ENCODE results near the gene NUDT4B.
"Not testable (repeated sequence)": the region's sequence is repeated elsewhere in the genome, so short reads cannot be mapped to it uniquely, and the experiment has no call there.

NUDT4B gene

DNA sequence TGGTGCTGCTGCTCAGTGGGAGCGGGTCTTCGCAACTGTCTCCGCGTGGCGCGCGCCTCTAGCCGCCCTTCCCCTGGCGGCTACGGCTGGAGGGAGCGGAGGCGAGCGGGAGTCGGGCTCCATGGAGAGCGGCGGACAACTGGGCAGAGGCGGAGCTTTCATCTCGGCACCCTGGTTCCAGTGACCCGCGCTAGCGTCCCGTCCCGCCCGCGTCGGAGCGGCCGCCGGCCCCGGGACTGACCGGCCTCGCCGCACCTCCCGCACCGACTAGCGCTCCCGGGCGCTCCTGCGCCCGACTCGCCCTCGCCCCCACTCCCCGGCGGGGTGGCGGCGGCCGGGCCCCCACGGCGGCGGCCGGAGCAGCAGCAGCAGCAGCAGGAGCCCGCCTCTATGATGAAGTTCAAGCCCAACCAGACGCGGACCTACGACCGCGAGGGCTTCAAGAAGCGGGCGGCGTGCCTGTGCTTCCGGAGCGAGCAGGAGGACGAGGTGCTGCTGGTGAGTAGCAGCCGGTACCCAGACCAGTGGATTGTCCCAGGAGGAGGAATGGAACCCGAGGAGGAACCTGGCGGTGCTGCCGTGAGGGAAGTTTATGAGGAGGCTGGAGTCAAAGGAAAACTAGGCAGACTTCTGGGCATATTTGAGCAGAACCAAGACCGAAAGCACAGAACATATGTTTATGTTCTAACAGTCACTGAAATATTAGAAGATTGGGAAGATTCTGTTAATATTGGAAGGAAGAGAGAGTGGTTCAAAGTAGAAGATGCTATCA, at the start of gene NUDT4B:
Gene NUDT4B (plus strand): TSS at position 212 of the 772 bp plus-strand sequence. CDS start 179 bp downstream, at position 391.
- in situ Hi-C loops (cut with HindIII; ENCODE audit: low sequenced_read_pairs), result not testable (repeated sequence)

DNA sequence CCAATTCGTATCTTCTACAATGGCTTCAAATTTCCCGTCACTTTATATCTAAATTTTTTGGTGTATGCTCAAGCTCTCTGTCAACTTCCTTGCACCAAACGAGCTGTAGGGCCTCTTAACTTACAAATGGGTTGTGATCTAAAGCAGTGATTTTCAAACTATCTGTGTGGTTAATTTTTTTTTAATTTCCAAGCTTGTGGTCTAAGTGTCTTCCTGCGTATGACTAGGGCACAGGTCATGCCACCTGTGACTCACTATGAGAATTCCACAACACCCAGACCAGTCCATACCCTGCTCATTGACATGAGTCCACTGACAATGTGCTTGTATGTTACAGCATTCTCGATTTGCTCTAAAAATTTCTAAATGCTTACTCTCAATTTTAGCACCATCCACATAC, 49.2 kb upstream of the NUDT4B start:
- in situ Hi-C loops (cut with HindIII; ENCODE audit: low sequenced_read_pairs), result not testable (repeated sequence)

DNA sequence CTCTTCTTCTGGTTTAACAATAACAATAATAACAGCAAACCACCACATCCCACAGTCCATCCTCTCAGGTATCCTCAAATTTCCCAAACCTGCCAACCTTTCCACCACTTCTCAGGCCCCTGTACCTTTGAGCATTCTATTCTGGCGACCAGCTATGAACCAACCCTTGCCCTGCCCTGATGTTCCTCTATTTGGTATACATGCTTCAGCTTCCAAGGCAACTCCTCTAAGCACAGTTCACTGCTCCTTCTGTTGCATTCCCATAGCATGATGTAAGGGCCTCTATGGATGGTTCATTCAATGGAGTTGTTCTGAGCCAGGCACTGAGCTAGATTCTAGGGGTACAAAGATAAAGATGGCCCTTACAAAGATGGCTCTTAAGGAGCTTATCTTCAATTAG, 46.3 kb upstream of the NUDT4B start:
- in situ Hi-C loops (cut with HindIII; ENCODE audit: low sequenced_read_pairs), result not testable (repeated sequence)

DNA sequence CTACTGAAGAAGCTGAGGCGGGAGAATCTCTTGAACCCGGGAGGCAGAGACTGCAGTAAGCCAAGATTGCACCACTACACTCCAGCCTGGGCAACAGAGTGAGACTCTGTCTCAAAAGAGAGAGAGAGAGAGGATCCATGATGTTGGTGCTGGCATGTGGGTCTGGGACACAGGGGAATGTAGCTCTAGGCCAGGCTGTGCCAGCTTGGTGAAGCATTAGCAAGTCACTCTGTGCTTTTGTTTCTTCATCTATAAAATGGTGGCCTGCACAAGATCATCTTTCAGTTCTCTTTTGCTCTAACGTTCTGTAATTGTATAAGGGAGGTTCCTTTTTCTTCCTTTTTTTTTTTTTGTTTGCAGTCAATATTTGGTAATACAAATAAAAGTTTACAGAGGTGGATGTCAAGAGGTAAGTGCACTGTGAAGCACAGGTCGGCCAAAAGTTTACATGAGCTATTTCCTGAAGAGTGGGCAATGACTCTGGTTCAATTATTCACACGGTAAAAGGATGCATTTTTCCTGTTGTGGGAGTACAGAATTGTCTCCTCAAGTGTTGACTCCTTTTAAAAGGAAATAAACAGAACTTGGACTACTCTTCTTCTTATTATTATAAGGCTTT, 44.5 kb upstream of the NUDT4B start:
- in situ Hi-C loops (cut with HindIII; ENCODE audit: low sequenced_read_pairs), result not testable (repeated sequence)

DNA sequence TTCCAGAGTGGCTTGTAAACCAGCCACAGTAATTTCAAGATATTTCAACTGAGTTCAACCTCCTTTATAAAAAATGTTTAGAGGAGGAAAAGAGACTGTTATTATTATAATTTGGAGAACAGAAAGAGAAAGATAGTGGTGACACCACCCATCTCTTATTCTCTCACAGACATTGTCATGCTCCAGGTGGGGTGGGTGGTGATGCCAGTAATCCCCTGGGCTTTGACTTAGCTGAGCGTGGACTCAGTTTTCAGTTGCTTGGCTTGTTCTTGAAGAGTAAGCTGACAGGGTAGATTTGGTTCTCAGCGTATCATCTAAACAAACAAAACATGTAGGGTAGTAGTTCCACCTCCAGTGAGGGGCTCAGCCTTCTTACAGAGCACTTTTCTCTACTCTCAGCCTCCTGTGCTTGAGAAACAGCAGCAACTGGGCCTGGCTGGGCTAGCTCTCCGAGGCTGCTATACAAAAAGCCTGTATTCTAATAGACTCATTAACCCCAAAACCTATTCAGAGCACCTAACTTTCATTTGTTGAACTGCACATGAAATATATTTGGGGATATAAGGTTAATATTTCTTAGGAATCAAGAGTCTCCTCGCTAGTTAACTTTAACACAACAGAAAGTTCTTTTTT, 43.1 kb upstream of the NUDT4B start:
- in situ Hi-C loops (cut with HindIII; ENCODE audit: low sequenced_read_pairs), result not testable (repeated sequence)

DNA sequence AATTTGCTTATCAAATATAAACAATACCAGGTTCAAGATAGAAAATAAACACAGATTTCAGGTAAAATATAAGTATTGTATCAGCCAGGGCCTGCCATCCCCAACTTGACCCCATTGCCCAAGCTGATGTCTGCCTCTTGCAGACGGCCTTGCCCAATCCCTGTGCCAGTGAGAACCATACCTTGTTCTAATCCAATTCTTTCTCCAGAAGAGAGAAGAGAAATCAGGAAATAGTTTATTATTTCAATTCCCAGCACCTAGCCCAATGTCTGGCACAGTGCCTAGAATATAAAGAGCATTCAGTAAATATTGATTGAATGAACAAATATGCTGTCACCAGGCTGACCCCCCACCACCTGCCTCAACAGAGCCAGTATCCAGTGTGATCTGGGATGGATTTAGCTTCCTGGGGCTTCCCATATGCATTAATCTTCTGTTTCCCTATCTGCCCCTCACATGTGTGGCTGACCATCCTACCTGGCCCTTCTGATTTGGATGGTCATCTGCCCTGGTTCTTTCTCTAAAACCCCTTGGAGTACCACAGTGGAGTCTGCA, 39.7 kb upstream of the NUDT4B start:
- in situ Hi-C loops (cut with HindIII; ENCODE audit: low sequenced_read_pairs), result not testable (repeated sequence)

DNA sequence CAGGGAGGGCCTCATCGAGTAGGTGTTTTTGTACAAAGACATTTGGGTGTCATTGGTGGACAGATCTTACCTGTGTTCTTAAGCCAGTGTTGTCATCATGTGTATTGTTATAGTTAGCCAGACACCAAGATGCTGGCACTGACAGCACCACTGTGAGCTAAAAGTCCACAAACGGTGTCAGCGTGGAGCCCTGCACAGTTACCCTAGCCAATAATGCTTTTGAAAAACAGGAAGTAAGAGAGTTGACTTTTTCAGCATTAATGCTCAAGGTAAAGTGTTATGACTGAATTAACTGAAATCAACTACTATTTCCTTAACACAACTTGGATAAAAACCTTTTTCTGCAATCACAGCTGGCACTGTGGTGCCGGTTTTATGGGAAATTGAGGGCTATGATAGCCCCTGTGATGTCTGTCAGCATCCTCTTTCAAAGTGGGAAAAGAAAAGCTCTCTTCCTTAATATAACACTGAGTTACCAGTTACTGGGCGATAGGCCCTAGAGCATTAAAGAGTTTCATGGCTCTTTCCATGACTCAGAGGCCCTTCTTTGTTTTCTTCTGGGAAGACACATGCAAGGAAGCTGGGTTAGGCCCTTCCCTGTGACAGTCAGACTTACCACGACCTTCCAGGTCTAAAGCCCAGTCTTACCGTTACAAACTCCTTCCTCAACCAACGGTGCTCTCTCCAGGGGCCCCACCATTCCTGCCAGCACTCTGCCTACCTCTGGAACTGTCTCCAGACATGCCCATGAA, 37.6 kb upstream of the NUDT4B start:
- in situ Hi-C loops (cut with HindIII; ENCODE audit: low sequenced_read_pairs), result not testable (repeated sequence)

DNA sequence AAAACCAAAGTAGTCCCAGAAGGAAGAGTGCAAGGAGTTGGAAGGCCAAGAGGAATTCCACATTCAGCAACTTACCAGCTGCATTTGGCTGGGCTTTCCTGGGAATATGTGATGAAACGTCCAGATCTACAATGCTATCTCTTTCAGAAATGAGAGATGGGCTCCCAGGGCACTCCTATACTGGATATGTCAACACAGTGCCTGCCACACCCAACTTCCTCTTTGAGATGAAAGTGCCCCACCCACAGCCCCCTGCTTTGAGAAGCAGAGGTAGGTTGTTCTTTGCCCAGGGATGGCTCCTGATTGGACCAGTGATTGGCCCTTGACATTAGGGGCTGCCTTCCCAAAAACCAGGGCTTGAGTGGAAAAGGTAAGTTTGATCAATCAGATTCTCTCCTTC, 36.2 kb upstream of the NUDT4B start:
- in situ Hi-C loops (cut with HindIII; ENCODE audit: low sequenced_read_pairs), result not testable (repeated sequence)

DNA sequence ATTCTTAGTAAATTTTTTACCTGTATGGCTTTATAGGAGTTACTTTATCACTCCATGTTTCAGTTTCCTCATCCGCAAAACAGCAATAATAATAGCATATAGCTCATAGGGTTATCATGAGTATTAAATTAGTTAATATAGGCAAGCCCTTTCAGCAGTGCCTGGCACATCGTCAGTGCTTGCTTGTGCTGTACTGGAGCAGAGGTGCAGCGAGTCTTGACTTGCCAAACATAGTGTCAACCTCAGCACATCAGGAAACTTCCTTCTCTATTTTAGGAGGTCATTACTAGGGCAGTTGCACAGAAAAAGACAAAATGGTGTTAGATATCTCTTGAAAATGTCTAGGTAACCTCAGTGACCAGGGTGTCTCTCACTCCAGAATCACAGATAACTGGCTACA, 33.1 kb upstream of the NUDT4B start:
- in situ Hi-C loops (cut with HindIII; ENCODE audit: low sequenced_read_pairs), result not testable (repeated sequence)

DNA sequence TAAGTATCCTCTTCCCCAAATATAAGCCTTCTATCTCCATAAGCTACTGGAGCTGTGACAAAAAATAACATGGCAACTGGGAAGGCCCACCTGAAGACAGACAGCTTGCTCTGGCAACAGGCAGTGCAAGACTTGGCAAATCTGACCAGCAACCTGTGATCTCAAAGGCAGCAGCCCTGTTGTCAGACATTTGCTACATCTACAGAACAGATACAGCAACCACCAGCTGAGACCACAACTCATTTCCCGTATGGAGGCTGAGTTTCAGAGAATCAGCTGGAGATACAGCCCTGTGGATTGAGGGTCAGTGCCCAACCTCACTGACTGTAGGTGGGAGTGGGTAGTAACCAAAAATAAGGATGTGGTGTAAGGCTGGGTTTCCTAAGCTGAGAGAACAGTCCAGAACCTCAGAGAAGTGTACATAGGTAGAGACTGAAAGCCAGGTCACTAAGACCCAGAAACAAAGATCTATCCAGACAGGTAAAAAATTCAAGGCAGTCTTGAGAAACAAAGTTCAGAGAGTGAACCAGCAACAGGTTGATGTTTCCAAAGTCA, 31.5 kb upstream of the NUDT4B start:
- in situ Hi-C loops (cut with HindIII; ENCODE audit: low sequenced_read_pairs), result not testable (repeated sequence)

DNA sequence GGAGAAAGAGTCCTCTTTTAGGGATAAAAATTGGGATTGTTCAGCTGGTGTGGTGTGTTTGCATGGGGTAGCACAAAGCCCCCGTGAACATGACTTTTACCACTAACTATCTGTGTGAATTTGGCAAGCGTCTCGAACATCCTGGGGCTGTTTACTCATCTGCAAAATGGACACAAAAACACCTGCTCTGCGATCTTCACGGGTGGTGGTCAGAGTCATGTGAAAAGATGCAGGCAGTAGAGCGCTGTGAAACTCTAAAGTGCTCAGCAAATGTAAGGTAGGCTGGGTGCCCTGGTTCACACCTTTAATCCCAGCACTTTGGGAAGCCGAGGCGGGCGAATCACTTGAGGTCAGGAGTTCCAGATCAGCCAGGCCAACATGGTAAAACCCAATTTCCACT, 27.7 kb upstream of the NUDT4B start:
- in situ Hi-C loops (cut with HindIII; ENCODE audit: low sequenced_read_pairs), result not testable (repeated sequence)

DNA sequence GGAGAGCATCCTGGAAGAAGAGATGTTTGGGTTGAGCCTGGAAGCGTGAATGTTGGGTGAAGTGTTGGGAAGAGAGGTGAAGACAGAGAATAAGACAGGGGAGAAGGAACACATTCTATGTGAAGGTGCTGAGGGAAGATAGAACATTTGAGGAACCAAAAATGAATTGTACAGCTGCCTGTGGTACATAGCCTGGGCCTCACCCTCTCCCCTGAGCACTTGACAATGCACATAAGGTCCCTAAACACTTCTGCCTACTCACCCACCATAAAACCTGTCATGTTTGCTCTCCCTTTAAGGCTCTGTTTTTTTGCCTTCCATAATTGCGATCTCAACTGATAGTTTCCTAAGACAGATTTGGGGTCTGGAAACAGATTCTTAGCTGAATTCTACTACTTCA, 25.8 kb upstream of the NUDT4B start:
- in situ Hi-C loops (cut with HindIII; ENCODE audit: low sequenced_read_pairs), result not testable (repeated sequence)

DNA sequence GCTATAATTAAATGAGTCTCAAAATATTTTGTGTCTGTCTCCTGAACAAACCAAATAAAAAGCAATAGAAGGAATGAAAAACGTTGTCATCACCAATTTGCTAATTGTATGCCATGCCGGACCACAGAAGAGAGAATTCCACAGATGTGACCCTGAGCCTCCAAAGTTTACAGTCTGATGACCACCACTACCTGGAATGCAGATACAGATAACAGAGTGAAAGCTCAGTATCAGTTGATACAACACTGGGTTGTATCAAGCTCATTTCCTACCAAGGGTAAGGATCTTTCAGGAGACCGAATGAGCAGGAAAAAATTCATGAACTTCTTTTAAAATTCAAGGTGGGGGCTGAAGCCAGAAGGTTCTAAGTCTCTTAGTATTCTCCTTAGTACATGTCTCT, 25.1 kb upstream of the NUDT4B start:
- in situ Hi-C loops (cut with HindIII; ENCODE audit: low sequenced_read_pairs), result not testable (repeated sequence)

DNA sequence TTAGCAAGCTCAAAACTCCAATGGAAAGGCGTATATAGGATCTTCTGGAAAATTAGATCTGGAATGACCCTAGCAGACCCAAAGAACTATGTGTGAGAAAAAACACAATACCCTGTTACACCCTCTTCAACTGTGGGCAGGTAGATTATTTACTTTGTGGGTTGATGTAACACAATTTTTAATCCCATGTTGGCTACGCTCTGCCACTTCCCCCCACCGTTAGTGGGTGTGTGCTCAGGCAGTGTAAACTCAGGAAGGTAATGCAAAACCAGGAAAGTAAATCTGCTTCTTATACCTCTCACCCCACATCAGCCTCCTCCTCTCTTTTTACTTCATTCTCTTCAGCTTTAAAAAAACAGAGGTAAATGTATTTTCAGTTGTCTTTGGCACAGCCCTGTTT, 23.7 kb upstream of the NUDT4B start:
- in situ Hi-C loops (cut with HindIII; ENCODE audit: low sequenced_read_pairs), result not testable (repeated sequence)

DNA sequence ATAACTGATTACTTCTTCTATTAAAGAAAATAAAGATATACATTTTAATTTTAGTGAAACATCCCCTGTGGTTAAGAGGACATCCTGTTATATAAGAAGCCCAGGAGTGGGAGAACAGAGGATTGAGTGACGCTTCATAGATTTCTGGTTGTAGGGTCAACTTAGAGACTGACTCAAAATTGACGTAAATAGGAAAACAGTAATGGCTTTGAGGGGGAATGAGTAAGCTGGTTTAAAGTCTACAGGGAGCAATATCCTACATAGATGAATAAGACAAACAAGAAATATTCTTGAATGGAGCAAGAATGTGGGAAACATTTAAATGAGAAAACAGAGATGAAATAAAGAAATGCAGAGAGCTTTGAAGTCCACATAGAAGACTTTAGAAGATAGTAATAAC, 20.7 kb upstream of the NUDT4B start:
- in situ Hi-C loops (cut with HindIII; ENCODE audit: low sequenced_read_pairs), result not testable (repeated sequence)

DNA sequence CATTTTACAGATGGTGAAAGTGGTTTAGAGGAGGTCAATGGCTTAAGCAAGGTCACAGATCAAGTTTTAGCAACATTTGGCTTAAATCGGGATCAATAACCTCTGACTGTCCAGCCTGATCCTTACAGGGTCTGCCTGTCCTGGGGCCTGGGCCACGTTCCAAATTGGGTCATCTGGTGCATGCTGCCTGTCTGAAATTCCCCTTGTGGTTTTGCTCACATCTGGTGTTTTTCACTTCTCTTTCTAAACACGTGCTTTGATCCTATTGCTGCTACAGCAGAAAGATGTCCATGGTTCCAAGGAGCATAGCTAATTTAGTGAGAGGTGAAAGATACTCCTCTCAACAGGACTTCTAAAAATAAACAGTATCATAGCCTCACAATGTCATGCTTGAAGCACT, 19.4 kb upstream of the NUDT4B start:
- in situ Hi-C loops (cut with HindIII; ENCODE audit: low sequenced_read_pairs), result not testable (repeated sequence)

DNA sequence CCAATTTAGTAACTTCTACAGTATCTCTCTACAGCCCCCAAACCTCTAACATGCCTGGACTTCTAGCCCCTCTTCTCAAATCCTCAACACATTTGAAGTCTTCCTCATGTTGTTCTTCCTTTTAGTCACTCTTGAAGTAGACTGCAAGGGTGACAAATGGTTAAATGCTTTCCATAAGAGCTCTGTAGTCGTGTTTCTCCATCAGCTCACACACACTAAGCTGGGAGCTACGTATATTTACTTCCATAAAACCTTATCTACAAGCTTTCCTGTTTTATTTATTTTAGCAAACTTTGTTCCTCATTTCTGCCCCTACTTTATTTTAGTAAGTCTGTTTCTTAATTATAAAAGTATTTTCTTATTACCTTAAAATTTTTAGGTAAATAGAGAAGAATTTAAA, 19.0 kb upstream of the NUDT4B start:
- in situ Hi-C loops (cut with HindIII; ENCODE audit: low sequenced_read_pairs), result not testable (repeated sequence)

DNA sequence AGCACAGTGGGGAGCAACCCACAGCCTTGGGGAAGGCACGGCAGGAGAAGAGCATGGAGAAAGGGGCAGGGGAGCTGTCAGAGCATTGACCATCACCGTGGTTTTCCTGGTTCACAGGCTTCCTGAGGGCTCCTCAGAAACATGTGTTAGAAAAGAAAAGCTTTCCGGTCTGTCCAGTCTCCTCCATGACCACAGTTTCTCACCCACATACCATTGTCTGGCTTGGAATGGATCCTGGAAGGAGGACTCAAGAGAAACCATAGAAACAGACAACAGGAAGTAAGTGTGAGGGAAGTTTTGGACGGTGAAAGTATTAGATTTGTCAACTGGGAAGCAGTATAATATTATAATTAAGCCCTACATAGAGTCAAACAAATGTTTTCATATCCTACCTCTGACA, 16.3 kb upstream of the NUDT4B start:
- in situ Hi-C loops (cut with HindIII; ENCODE audit: low sequenced_read_pairs), result not testable (repeated sequence)

DNA sequence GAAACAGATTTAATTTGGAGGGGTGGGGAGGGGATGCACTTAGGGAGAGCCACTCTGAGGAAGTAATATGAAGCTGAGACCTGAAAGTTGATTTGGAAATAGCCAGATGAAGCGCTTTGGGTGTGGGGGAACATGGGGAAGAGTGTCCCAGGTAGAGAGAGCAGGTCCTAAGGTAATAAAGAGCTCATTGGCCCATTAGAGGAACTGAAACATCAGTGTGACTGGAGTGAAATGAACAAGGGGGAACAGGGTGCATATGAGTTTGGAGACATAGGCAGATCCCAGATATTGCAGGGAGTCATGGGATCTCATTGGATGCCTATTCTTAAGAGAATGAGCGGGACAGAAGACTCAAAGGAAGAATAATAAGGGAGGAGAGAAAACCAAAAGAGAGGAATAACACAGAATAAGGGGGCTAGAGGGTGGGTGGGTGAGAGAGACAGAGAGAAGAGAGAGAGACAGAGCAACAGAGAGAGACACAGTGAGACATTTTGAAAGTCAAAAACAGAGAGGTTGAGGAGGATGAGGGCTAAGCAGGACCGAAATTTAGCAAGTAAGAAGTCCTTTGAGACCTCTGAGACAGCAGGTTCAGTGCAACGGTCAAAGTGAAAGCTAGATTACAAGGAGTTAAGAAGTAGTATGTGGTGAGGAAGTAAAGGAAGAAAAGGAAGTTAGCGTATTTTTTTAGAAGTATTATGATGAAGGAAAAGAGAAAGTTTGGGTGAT, 14.8 kb upstream of the NUDT4B start:
- in situ Hi-C loops (cut with HindIII; ENCODE audit: low sequenced_read_pairs), result not testable (repeated sequence)

DNA sequence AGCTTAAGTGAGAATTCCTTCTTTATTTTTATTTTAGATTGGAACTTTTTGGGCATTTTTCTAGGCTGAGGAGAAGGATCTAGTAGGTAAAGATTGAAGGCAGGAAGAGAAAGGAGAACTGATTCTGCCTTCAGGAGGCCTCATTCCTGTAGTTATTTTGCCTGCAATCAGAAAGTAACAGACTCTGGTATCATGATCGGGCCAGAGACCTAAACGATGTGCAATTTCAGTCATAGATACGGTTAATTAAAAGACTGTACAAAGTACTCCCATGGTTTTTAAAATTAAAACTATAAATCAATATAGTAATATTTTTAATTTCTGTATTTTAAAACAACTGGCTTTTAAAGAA, 14.3 kb upstream of the NUDT4B start:
- in situ Hi-C loops (cut with HindIII; ENCODE audit: low sequenced_read_pairs), result not testable (repeated sequence)

Data from endothelial cell of hepatic sinusoid (primary cell).